ENCODE measurements around the gene KNG1.

- no peak for TF ChIP-seq CTCF (IDR thresholded peaks at IDR 0.05 in 2 of 3, conservative IDR thresholded peaks at IDR 0.05 in 1 of 3; ENCODE audit: control insufficient read depth in 2 of 3, extremely low read depth in 1 of 3, insufficient read depth in 1 of 3, low read depth in 3 of 3, low read length in 3 of 3)
- no peak for TF ChIP-seq FOXM1 (IDR thresholded peaks at IDR 0.05; ENCODE audit: low read depth, low read length)
Observed at GRCh38 chr3:186671051-186671450, 46.1 kb upstream of the KNG1 start.

Data from GM12878 (cell line).